Stimulated activated CD8-positive, alpha-beta memory T cell treated with anti-CD3 and anti-CD28 coated beads, Interleukin-15, amount 100 ng/mL, for 1 hour (primary cell): ENCODE measurements around the gene MICAL2.

Experiments
- DNase-seq: peaks from one replicate; pipeline ENCODE4 v3.0.0-alpha.2; 2020; ENCODE audit warnings: low read depth

Gene MICAL2

DNA sequence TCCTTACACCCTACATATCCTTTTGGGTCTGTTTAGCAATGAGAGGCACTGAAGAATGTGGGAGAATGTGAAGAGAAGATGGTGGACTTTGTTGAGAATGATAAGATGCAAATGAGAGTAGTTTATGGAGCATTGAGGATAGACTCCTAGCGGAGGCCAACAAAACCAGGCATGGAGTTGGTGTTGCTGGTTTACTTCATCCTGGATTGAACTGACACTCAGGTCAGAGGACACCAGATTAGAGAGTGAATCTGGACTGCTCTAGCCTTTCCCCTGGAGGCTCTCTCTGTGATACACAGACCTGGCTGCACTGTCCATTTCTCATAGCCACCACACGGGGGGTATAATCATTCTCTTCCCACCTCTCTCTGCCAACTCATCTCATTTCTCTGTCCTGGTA is 98.7 kb downstream of the MICAL2 start:
- DNase-seq = no peak

DNA sequence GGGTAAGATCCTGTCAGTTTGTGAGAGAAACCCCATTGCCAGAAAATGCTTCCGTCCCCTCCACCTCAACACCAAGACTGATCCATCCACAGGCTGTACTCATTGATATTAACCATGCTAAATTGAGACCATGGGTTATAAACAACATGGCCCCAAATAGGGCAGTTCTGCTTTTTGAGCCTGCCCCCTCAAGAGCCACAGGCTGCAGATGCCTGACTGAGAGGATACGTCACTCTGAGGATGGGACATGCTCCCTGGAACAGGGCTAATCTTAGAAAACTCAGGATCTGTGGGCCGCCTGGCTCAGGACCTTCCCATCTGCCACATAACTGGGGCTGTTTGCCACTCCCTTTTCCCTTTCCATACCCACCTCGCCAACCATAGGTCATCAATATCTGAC is 99.8 kb downstream of the MICAL2 start:
- DNase-seq = no peak

DNA sequence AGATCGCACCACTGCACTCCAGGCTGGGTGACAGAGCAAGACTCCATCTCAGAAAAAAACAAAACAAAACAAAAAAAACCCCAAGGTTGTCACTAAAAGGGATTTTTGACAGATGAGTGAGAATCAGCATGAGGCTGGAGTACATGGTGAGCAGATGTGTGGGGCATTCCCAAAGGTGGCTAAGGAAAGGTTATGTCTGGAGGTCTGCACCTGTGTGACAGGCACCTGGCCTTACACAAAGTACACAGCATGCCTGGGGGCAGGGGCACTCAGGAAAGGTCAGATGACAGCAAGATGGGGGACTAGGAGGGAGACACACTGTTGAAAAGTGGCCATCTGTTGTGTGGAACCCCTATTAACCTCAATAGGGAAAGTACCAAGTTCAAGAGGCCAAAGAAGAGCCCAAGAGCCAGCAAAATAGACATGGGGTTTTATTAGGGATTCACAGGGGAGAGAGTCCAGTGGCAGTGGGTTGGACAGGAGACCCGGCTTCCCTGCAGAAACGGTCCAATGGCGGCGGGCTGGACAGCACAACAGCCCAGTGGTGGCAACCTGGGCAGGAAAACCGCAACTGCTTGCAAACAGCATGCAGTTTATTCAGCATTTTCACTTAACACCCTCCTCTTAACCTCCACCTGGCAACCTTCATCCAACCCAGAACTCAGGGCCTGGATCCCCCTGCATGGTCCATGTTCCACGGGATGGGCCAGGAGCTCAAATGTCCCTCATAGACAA is 101.1 kb downstream of the MICAL2 start:
- no peak for DNase-seq

DNA sequence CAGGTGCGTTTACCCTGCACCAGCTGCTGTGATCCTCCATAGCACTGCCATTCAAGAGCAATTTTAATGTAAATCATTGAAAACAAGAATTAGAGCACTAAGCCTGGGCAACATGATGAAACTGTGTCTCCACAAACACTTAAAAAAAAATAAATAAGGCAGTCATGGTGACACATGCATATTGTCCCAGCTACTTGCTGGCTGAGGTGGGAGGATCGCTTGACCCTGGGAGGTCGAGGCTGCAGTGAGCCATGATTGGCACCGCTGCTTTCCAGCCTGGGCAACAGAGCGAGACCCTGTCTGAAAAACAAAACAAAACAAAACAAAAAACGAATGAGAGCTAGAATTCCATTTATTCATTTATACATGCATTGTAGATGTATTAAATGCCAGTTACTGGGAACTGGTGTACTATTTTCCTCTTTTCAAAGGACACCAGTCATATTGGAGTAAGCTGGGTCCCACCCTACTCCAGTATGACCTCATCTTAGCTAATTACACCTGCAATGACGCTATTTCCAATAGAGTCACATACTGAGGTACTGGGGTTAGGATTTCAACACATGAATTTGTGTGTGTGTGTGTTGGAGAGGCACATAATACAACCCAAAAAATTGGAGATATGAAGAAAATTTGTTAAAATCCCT is 101.9 kb downstream of the MICAL2 start:
- no peak for DNase-seq

DNA sequence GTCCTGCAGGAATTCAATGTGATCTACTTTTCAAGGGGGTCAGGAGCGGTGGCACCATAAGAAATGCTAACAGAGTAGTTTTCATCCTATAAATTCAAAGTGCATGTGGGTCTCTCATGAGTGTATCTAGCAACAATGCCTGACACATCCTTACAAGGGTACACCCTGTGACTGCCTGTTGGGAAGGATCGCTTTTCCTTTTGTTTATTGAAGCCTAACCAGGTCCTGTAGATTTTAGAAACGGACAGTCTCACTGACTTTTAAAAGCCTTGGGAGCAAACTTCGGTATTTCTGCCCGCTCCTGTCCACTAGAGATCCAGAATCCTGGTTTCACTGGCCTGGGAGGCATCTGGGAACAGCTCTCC is 102.4 kb downstream of the MICAL2 start:
- no peak for DNase-seq

DNA sequence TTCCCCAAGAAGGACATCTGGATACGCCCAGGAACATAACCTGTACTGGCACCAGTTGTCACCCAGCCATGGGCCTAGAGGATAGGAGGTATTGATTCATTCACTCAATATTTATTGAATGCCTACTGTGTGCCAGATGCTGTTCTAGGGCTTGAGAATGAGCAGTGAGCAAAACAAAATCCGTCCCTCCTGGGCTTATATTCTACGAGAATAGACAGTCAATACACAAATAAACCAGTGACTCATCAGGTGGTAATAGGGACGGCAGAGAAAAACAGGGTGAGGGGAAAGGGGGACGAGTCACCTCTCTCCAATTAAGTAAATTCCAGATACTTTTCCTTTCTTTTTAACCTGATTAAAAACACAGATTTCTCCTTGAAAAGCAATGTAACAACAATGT is 103.5 kb downstream of the MICAL2 start:
- DNase-seq = no peak

DNA sequence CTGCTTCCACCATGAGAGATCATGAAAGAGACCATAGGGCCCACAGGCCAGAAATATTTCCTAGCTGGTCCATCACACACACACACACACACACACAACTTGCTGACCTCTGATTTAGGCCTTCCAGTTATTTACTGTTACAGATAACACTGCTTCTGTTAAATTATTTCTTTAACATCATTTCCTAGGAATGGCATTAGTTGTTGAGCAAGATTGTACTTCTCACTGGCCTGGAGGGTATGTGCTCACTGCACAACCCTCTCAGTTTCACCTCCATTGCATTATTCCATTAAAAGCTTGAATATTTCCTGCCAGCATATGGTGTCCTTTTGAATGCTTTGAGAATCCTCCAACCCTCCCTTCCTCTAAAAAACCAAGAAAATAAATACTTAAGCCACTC is 104.4 kb downstream of the MICAL2 start:
- no peak for DNase-seq

DNA sequence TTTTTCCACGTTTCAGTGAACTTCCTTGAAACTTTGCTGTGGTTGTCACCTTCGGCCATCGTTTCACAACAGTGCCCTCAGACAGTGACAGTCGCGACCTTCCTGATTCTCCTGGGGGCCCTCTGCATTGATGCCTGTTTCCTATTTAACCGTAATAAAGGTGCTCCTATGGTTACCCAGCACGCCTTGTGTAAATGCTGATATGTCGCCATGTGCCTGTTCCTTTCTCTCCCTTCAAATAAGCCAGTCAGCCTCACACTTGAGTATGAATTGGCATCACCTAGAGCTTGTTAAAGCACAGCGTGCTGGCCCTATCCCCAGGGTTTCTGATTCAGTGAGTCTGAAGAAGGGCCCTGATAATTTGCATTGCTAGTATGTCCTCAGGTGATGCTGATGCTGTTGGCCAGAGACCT is 104.8 kb downstream of the MICAL2 start:
- no peak for DNase-seq

DNA sequence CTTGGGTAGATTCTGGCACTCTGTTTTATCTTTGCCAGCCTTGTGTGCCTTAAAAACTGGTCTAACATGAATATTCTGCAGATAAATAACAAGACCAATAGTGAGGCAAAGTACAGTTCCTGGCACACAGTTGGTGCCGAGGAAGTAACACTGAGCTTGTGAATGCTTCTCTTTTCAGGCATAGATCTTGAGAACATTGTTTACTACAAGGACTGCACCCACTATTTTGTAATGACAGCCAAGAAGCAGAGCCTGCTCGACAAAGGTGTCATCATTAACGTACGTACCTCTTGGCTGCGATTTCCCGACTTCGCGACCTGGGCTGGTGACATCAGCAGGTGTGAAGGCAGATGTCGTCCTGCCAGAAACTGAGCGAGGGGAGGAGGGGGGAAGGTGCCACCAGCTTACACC is 105.7 kb downstream of the MICAL2 start:
- peak; percentile 15 for DNase-seq

DNA sequence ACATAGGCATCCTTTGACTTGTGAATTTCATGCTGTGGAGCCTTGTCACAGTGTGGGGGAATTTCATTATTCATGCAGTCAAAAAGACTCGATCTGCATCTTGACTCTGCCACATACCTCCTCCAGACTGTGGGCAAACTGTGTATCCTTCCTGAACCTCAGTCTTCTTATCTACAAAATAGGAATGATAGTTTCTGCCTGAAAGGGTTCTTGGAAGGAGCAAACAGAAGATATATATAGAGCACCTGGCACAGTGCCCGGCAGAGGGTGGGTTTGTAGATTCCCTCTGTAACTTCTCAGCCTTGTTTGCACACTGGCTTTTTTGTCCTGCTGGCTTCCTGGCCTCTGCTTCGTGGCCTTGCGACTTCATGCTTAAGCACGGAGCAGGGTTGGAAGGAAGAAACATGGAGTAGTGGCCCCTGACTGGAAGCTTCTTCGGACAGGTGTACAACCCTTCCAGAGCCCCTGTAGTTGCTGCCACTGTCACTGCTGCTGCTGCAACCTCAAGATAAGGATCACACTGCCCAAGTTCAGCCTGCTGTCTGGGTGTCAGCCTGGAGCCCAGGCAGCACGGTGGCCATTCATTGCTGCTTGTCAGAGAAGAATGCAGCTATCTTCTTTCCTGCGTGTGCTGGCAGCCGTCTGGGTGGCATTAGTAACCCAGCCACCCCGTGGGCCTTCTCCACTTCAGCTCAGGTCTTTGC is 106.4 kb downstream of the MICAL2 start:
- DNase-seq = no peak

DNA sequence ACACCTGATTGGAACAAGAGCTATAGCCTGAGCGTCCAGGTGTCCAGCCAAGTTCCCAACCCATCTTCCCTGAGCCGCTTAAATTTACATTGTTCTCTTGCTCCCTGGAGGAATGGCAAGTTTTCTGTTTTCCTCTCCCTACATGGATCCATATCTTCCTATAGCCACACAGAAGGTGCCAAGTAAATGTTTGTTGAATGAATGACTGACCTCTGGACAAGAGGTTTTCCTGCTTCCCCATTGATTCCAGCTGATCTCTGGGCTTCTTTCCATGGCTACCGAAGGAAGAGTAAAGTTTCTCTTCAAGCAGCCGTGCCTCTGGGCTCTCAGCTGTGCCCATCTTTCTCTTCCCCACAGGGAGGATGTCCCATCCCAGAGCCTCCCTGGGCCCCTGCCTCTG is 107.5 kb downstream of the MICAL2 start:
- DNase-seq = no peak

DNA sequence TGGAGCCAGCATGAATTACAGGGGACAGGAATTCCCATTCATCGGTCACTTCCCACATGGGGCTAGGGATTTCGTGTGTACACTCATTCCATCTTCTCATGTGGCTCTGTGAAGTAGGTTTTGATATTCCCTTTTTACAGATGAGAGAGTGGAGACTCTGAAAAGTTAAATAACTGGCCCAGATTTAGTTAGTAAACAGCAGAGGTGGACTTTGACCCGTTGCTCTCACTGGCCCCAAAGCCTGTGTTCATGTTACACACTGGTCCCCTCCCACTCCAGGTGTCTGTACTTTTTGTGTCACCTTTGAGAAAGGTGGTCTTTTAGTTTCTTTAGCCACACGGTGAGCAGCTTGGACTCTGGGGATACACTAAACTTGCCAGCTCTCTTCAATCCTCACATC is 108.5 kb downstream of the MICAL2 start:
- no peak for DNase-seq

DNA sequence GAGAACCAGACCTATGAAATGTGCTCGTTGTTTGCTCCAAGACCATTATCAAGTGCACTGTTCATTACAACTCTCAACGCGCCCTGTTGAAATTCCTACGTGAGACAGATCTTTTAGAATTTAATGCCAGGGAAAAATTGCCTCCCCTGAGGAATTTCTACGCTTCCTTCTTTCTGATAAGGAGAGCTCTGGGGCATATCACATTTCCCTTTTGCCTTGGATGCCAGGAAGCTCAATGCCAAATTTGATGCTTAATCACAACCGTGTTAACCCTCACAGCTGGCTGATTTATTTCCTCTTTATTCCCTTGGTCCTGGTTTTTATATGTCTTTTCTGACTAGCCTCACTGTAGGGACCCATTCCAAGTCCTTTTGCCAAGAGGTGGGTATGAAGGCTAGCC is 109.4 kb downstream of the MICAL2 start:
- DNase-seq = no peak

DNA sequence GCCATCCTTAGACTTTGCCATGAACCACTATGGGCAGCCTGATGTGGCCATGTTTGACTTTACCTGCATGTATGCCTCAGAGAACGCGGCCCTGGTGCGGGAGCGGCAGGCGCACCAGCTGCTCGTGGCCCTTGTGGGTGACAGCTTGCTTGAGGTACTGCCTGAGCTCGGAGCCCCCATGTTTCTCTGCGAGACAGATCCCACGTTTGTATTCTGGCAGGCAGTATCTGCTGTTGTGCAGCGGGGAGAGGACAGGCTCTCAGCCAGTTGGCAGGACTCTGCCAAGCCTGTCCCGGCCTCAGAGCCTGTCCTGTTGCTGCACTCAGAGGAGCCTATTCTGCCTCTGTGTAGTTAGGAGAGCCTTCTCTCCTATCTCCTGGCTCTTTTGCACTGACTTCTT is 109.9 kb downstream of the MICAL2 start:
- no peak for DNase-seq

DNA sequence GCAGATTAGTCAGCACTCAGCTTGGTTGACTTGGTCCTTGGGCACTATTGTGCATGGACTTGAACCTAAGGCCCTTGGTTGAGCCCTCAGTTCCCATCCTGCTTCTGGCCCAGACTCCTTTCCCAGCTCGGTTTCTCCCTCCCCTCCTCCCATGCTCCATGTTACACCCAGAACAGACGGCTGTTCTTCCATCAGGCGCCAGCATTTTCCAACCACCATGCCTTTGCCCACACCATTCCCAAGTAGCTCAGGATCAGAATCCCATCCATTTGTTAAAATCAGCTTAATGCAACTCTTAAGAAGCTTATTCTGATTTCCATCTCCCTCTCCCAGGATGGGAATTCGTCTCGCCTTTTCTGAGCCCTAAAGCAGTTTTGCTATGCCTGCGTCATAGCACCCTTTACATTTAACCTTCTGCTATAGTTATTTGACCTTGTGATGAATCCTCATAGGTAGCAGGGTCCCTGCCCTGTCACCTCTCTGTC is 110.7 kb downstream of the MICAL2 start:
- DNase-seq = no peak

DNA sequence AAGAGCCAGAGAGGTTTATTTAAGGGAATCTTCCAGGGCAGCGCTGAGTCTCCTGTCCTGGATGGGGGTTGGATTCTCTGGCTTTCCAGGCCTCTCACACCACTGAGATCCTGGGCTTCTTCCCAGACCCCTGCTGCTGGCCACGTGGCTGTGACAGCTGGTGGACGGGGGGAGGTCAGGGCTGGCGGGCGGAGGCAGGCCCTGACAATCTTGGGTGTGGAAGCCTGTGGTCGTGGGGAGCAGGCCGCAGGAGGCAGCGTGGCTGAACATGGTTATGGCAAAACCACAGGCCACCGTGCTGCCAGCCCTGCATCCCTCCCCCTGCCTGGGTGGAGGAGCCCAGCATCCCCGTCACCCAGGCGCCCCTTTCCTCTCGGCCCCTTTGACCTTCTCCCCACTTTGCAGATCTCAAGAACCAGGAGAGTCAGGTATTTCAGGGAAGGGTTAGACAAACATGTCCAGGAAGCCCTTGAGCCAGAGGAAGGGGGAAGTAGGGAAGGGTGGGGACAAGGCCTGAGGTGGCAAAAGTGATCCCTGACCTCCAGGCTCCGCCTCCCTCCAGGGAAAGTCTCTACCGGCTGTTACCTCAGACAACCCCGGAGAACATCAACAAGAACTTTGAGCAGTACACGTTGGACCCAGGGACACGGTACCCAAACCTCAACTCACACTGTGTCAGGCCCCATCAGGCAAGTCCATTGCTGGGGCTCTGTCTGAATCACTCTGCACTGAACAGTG is 111.8 kb downstream of the MICAL2 start:
- DNase-seq = no peak

DNA sequence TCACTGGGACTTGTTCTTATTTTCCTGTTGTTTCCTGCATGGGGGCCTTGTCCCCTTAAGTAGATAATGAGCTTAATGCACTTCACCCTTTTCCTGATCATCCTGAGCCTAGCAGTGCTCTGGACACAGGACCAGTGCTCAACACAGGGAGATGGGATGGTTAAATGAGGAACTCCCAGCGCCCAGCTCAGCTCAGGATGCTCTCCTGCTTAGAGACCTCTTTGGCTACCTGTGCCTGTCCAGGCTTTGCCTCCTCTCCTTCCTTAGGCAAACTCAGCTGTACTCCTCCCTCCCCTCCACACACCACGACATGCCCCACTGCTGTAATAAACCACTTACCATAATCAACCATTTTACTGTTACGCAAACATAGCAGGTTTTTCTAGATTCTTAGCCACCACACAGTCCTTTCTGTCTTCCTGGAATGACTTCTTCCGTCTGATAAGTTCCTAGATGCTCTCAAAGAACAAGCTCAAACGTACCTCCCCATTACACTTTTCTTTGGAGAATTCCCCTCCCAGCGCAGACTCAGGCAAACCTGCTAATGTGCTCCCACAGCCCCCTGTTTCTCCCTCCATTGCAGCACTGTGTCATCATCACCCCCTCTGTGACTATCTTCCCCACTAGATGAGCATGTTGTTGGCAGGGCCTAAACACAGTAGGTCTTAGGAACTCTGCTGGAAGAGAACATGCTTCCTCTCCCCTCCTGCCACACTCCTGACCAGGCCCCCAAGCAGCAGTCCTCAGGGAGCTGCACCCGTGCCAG is 113.6 kb downstream of the MICAL2 start:
- DNase-seq = no peak

DNA sequence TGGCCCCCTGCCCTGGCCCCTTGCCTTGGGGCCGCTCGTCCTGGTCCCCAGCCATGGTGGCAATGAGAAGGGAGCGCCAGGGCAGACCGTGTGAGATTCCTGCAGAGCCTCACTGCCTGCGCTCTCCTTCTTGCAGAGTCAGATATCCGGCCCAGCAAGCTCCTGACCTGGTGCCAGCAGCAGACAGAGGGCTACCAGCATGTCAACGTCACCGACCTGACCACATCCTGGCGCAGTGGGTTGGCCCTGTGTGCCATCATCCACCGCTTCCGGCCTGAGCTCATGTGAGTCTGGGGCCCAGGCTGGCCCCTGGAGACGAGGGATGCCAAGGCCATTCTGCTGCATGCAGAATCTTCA is 114.1 kb downstream of the MICAL2 start:
- peak; percentile 75 for DNase-seq

DNA sequence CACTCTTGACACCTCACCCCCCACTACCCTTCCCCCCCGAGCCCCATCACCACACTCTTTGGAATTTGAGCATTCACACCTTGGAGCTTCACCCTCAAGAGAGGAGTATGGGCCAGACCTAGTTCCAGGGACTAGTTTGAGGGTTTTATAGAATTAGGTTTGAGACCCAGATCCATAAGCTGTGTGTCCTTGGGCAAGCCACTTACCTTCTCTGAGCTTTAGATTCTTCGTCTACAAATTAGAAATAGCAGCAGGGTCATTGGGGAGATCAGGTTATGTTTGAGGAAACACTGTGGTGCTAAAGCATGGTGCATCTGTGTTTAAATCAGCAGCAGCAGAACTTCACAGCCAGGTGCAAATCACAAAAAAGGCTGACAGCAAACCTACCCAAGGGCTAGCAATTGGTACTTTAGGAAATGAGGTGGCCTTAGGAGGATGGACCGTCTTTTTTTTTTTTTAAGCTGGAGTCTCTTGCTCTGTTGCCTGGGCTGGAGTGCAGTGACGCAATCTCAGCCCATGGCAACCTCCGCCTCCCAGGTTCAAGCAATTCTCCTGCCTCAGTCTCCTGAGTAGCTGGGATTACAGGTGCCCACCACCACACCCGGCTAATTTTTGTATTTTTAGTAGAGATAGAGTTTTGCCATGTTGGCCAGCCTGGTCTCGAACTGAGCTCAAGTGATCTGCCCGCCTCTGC is 114.8 kb downstream of the MICAL2 start:
- no peak for DNase-seq

DNA sequence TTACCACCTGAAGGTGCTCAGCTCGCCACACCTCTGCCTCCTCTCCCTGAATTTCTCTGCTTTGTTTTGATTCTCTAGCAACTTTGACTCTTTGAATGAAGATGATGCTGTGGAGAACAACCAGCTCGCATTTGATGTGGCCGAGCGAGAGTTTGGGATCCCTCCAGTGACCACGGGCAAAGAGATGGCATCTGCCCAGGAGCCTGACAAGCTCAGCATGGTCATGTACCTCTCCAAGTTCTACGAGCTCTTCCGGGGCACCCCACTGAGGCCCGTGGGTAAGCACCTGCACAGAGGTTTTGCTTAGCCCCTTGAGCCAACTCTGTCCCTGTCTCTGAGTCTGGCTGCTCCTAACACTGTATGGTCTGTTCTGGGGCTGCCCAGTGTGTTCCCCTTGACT is 115.7 kb downstream of the MICAL2 start:
- no peak for DNase-seq
